ENCODE data around the gene SF3A2.
"Not testable (repeated sequence)": the region's sequence is repeated elsewhere in the genome, so short reads cannot be mapped to it uniquely, and the experiment has no call there.

Gene SF3A2

GRCh38 chr19:2199215-2199614 lies 37.4 kb upstream of the SF3A2 start:
- TF ChIP-seq CTCF (conservative IDR thresholded peaks at IDR 0.05; ENCODE audit: low read length) = no peak
- no peak overlapping the region for H3K4me3 ChIP-seq (ENCODE audit: low read length)
- no peak for DNase-seq (ENCODE audit: low read depth)

DNA sequence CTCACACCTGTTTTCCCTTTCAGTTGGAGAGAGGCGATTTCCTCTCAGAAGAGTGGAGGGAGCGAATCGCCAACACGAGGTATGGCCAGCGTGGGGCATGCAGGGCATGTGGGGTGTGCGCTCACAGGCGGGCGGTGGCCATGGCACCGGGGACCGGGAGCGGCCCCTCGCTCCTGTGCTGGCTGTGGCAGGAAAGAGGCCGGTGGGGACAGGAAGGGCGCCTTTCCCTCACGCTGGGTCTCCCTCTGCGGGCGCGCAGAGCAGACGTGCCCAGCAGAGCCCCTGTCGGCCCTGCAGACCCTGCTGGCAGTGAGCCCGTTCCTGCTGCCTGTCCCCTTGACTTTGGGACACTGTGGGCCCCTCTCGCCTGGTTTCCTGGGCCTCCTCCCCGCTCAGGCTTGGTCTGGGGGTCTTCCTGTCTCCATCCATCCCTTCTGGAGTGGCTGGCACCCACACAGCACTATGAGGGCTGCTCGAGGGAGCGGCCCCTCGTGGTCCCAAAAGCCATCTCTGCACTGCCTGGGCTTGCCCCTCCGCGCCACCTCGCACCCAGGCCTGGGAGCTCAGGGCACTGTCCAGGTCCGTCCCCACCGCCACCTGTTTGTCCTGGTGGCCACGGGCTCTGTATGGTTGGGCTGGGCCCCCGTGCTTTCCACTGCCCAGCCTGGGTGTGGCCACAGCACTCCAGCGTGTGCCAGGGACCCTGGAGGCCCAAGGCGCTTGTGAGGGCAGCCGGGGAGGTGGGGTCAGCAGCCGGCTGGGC lies 36.6 kb upstream of the SF3A2 start:
- no peak overlapping the region for H3K4me3 ChIP-seq (ENCODE audit: low read length)
- TF ChIP-seq CTCF (conservative IDR thresholded peaks at IDR 0.05; ENCODE audit: low read length) = no peak
- DNase-seq (ENCODE audit: low read depth) = no peak

DNA sequence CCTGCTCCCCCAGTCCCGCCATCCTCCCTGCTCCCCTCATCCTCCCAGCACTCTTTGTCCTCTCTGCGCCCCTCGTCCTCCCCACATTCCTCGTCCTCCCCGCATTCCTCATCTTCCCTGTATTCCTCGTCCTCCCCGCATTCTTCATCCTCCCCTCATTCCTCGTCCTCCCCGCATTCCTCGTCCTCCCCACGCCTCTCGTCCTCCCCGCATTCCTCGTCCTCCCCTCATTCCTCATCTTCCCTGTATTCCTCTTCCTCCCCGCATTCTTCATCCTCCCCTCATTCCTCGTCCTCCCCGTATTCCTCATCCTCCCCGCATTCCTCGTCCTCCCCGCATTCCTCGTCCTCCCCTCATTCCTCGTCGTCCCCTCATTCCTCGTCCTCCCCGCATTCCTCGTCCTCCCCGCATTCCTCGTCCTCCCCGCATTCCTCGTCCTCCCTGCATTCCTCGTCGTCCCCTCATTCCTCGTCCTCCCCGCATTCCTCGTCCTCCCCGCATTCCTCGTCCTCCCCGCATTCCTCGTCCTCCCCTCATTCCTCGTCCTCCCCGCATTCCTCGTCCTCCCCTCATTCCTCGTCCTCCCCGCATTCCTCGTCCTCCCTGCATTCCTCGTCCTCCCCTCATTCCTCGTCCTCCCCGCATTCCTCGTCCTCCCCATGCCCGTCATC lies 35.9 kb upstream of the SF3A2 start:
- not testable (repeated sequence) for DNase-seq (ENCODE audit: low read depth); H3K4me3 ChIP-seq (ENCODE audit: low read length)

GRCh38 chr19:2201473-2202148 lies 35.0 kb upstream of the SF3A2 start:
- DNase-seq (ENCODE audit: low read depth) = no peak
- TF ChIP-seq CTCF (conservative IDR thresholded peaks at IDR 0.05; ENCODE audit: low read length) = no peak
- H3K4me3 ChIP-seq (ENCODE audit: low read length) = no peak overlapping the region

DNA sequence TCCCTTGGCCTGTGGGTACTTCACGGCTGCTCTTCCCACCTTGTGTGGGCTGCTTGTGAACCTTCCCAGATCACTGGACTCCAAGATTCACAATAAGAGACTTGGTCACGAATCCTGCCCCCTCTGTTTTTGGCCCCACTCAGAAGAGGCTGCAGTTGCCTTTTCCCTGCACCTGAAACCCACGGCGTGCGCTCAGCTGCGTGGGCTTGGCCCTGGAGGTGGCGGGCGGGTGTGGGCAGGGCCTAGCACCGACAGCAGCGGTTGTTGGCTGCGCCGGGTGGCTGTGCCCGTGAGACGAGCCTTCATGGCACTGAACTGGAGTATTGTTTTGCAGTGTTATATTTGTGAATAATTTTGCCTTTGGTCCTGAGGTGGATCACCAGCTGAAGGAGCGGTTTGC lies 34.3 kb upstream of the SF3A2 start:
- DNase-seq (ENCODE audit: low read depth) = no peak
- no peak for TF ChIP-seq CTCF (conservative IDR thresholded peaks at IDR 0.05; ENCODE audit: low read length)
- H3K4me3 ChIP-seq (ENCODE audit: low read length) = no peak overlapping the region

DNA sequence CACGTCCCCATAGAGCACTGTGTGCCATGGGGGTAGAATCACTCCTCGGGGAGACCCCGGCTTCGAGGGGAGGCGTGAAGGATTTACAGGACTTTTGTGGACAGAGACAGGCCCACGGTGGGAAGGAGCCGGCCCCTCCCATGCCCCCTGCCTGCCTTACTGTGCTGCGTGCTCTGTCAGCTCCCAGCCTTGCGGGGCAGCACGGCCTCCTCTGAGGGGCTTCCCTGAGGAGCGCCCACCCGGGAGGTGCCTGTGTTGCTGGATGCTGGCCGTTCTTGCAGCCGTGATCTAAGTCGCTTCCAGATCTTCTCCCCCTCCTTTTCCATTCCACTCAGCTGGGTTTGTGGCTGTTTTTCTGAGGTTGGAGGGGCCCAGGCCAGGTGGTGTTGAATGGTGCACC lies 29.6 kb upstream of the SF3A2 start:
- no peak for TF ChIP-seq CTCF (conservative IDR thresholded peaks at IDR 0.05; ENCODE audit: low read length)
- DNase-seq (ENCODE audit: low read depth) = no peak

DNA sequence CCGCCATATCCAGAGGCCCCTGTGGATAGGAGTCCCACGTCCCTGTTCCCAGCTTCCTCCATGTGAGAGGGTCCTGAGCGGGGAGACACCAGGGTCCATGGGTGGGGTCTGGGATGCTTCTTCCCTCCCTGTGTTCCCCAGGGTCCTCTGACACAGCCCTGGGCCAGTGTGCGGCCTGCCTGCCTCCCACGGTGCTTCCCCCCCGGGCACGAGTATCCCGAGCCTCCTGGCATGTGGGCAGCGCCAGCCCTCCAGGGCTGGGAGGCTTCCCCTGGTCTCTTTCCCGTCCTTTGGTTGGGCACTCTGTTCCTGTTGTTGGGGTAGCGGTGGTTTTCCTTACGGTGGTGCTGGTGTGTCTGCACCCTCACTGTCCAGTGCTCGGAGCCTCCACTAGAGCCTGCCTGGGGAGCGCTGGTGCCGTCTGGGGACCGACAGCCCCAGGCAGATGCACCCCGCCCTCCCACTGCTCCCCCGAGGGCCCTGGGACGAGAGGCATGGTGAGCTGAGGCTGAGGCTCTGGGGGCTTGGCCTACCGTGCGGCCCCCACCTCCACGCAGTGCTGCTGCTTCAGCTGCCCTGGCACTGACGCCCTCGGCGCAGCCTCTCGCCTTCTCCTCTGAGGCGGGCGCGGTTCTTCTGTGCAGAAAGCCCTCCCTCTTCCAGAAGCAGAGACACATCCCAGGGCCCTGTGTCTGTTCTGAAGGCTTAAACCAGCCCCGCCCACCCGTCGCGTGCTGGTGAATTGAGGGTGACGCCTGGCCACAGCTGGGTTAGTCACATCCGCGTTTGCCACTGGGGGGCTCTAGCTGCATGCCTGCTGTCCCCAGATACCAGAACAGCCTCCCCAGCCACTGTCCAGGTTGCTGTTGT lies 28.4 kb upstream of the SF3A2 start:
- DNase-seq (ENCODE audit: low read depth) = peak; percentile 81
- TF ChIP-seq CTCF (conservative IDR thresholded peaks at IDR 0.05; ENCODE audit: low read length) = peak; percentile 51

More for the DNA sequence above, 29.6 kb upstream of the SF3A2 start:
- H3K4me3 ChIP-seq (ENCODE audit: low read length) = no peak overlapping the region

More for the DNA sequence above, 28.4 kb upstream of the SF3A2 start:
- no peak overlapping the region; the same call in 1 of the 2 replicates for H3K4me3 ChIP-seq (ENCODE audit: low read length)
